HepG2 (cell line): ENCODE measurements around the gene TMCC2. TPM values are rescaled to one million over a fixed set of nuclear protein-coding genes. Genes with fewer than 3 reads are reported as not detected.

ENCODE experiments used
- ARHGAP35 ChIP-seq: sonication (generic); formaldehyde crosslinking; IDR thresholded peaks from 2 replicates; pipeline ENCODE4 v1.9.0; 2022; ENCODE audit warnings: mild to moderate bottlenecking, inconsistent platforms, moderate library complexity, missing genetic modification reagents, borderline replicate concordance
- ELF3 ChIP-seq: IDR thresholded peaks from 2 replicates; pipeline ENCODE4 v1.6.1; 2016; ENCODE audit warnings: missing genetic modification reagents, missing compliant biosample characterization
- FOXA3 ChIP-seq: IDR thresholded peaks from 2 replicates; pipeline ENCODE4 v1.6.1; 2016; ENCODE audit warnings: missing genetic modification reagents, missing compliant biosample characterization
- ISL2 ChIP-seq: sonication (generic); formaldehyde crosslinking; IDR thresholded peaks from 2 replicates; pipeline ENCODE4 v1.5.0; 2020; ENCODE audit warnings: missing genetic modification reagents
- NAIF1 ChIP-seq: sonication (generic); formaldehyde crosslinking; IDR thresholded peaks from 2 replicates; pipeline ENCODE4 v1.5.0; 2020; ENCODE audit warnings: mild to moderate bottlenecking, missing genetic modification reagents, borderline replicate concordance
- NR2F6 ChIP-seq, 2 experiments: IDR thresholded peaks; 2 replicates each; pipeline ENCODE4 v1.6.1; 2016; ENCODE audit warnings: antibody characterized with exemption in 1 of 2, mild to moderate bottlenecking in 1 of 2
- SALL1 ChIP-seq: sonication (generic); formaldehyde crosslinking; IDR thresholded peaks from 2 replicates; pipeline ENCODE4 v1.8.0; 2022; ENCODE audit warnings: mild to moderate bottlenecking, missing genetic modification reagents
- TBX3 ChIP-seq: fragments of 450-650 bp; IDR thresholded peaks from 2 replicates; pipeline ENCODE4 v1.6.1; 2017; ENCODE audit warnings: antibody characterized with exemption, mild to moderate bottlenecking, inconsistent platforms, borderline replicate concordance
- ZNF367 ChIP-seq: sonication (generic); formaldehyde crosslinking; IDR thresholded peaks from 2 replicates; pipeline ENCODE4 v1.4.0; 2020; ENCODE audit warnings: missing genetic modification reagents, borderline replicate concordance
- ZNF44 ChIP-seq: sonication (generic); formaldehyde crosslinking; IDR thresholded peaks from 2 replicates; pipeline ENCODE4 v1.5.1; 2020; ENCODE audit warnings: mild to moderate bottlenecking, missing genetic modification reagents
- ZNF557 ChIP-seq: sonication (generic); formaldehyde crosslinking; IDR thresholded peaks from 2 replicates; pipeline ENCODE4 v1.4.0; 2020; ENCODE audit warnings: missing genetic modification reagents
- ZNF773 ChIP-seq: sonication (generic); formaldehyde crosslinking; IDR thresholded peaks from 2 replicates; pipeline ENCODE4 v1.4.0; 2020; ENCODE audit warnings: missing genetic modification reagents, borderline replicate concordance
- polyA plus RNA-seq, 8 experiments: library from polyadenylated mRNA; depleted of rRNA in 3 of 8; stranded (reverse) in 7 of 8; unstranded in 1 of 8; fragments of >200 nt; fragmentation: Illumina TruSeq in 4 of 8; extraction: Trizol in 4 of 8; gene quantifications; 2 replicates each; pipeline versions ENCODE4 v1.2.1 to v1.2.3, GENCODE V29; 2011 to 2016; ENCODE audit warnings: low read depth in 4 of 8, missing spikeins in 1 of 8, mixed read lengths in 1 of 8; ENCODE audit not compliant: insufficient read depth in 1 of 8
- total RNA-seq, 5 experiments: library from RNA; depleted of rRNA; stranded (reverse); fragments of >200 nt; fragmentation: Illumina TruSeq; extraction: Trizol; gene quantifications; 2 replicates each; pipeline ENCODE4 v1.2.3, GENCODE V29; 2016; ENCODE audit warnings: low read depth in 1 of 5
- TF ChIP-seq, protein P1 (sequence below): sonication (generic); formaldehyde crosslinking; IDR thresholded peaks from 2 replicates; pipeline ENCODE4 v1.4.0; 2020; ENCODE audit warnings: mild to moderate bottlenecking, missing genetic modification reagents
- TF ChIP-seq, protein P2 (sequence below): sonication (generic); formaldehyde crosslinking; IDR thresholded peaks from 2 replicates; pipeline ENCODE4 v1.5.0; 2020; ENCODE audit warnings: mild to moderate bottlenecking, missing genetic modification reagents
- TF ChIP-seq, protein P3 (sequence below): sonication (generic); formaldehyde crosslinking; IDR thresholded peaks from 2 replicates; pipeline ENCODE4 v1.4.0; 2020; ENCODE audit warnings: mild to moderate bottlenecking, low read depth, missing genetic modification reagents
- TF ChIP-seq, protein P4 (sequence below): IDR thresholded peaks from 2 replicates; pipeline ENCODE4 v1.6.1; 2012; ENCODE audit warnings: low read depth, low read length, improper control_type of control experiment
- TF ChIP-seq, protein P5 (sequence below): sonication (generic); formaldehyde crosslinking; conservative IDR thresholded peaks from 2 replicates; pipeline ENCODE4 v1.4.0; 2020; ENCODE audit warnings: mild to moderate bottlenecking, missing genetic modification reagents, moderate library complexity

Gene TMCC2
- total and polyA plus RNA-seq, 2 of the 13 experiments (the other 11 are each of a cell fraction or from before 2014, with no cell fraction given): 0.12 to 0.24 TPM

DNA sequence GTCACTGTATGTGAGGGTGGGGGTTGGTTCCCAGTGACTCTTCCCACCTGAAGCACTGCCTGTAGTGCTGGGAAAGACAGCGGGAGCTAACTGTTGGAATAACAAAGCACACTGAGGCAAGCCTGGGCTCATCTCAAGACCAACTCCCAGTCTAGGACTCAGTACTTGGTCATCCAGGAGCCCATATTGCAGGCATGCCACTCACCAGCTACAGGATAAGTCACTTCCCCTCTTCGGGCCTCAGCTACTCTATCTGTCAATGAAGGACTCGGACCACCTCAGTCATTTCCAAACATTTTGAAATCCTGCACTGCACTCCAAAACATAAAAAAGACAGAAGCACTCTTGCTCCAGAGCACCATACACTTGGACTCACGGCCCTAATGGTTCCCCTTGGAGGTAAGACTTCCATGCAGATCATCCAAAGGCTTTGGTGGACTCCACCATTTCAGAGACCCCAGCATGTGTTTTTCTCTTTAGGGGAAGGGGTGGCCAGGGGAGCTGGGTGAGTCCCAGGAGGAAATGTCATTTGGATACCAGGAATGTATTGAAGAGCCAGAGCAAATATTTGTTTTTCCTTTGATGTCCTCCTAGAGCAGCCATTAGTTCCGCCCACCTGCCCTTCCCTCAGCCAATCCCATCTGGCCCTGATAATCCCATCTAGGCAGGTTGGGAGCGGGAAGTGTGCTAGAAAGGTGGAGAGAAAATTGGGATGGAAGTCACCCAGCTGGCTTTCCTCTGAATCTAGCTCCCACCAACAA, 90.7 kb downstream of the TMCC2 start (continued):
- TF ChIP-seq, protein P1, sequence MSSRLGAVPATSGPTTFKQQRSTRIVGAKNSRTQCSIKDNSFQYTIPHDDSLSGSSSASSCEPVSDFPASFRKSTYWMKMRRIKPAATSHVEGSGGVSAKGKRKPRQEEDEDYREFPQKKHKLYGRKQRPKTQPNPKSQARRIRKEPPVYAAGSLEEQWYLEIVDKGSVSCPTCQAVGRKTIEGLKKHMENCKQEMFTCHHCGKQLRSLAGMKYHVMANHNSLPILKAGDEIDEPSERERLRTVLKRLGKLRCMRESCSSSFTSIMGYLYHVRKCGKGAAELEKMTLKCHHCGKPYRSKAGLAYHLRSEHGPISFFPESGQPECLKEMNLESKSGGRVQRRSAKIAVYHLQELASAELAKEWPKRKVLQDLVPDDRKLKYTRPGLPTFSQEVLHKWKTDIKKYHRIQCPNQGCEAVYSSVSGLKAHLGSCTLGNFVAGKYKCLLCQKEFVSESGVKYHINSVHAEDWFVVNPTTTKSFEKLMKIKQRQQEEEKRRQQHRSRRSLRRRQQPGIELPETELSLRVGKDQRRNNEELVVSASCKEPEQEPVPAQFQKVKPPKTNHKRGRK (CRISPR knock-in tag): no peak
- no peak for TF ChIP-seq NAIF1 (CRISPR knock-in tag)
- TF ChIP-seq ISL2 (CRISPR knock-in tag): peak; percentile 41; the same call in 1 of the 2 replicates
- TF ChIP-seq SALL1 (CRISPR knock-in tag): peak; percentile 27; the same call in 1 of the 2 replicates
- TF ChIP-seq, protein P2, sequence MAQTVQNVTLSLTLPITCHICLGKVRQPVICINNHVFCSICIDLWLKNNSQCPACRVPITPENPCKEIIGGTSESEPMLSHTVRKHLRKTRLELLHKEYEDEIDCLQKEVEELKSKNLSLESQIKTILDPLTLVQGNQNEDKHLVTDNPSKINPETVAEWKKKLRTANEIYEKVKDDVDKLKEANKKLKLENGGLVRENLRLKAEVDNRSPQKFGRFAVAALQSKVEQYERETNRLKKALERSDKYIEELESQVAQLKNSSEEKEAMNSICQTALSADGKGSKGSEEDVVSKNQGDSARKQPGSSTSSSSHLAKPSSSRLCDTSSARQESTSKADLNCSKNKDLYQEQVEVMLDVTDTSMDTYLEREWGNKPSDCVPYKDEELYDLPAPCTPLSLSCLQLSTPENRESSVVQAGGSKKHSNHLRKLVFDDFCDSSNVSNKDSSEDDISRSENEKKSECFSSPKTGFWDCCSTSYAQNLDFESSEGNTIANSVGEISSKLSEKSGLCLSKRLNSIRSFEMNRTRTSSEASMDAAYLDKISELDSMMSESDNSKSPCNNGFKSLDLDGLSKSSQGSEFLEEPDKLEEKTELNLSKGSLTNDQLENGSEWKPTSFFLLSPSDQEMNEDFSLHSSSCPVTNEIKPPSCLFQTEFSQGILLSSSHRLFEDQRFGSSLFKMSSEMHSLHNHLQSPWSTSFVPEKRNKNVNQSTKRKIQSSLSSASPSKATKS: no peak
- TF ChIP-seq ZNF773 (CRISPR knock-in tag): no peak
- TF ChIP-seq ZNF557: no peak
- TF ChIP-seq ZNF44: 0 out of 2 replicates have a peak, but pooled peaks have one; percentile 48
- TF ChIP-seq, protein P3, sequence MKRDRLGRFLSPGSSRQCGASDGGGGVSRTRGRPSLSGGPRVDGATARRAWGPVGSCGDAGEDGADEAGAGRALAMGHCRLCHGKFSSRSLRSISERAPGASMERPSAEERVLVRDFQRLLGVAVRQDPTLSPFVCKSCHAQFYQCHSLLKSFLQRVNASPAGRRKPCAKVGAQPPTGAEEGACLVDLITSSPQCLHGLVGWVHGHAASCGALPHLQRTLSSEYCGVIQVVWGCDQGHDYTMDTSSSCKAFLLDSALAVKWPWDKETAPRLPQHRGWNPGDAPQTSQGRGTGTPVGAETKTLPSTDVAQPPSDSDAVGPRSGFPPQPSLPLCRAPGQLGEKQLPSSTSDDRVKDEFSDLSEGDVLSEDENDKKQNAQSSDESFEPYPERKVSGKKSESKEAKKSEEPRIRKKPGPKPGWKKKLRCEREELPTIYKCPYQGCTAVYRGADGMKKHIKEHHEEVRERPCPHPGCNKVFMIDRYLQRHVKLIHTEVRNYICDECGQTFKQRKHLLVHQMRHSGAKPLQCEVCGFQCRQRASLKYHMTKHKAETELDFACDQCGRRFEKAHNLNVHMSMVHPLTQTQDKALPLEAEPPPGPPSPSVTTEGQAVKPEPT (CRISPR knock-in tag): no peak
- no peak for TF ChIP-seq ZNF367 (CRISPR knock-in tag)
- no peak; the same call in 1 of the 2 replicates for TF ChIP-seq NR2F6 (IDR thresholded peaks at IDR 0.05)
- 0 out of 2 replicates have a peak, but pooled peaks have one; percentile 23 for TF ChIP-seq NR2F6 (CRISPR knock-in tag; IDR thresholded peaks at IDR 0.05)
- no peak for TF ChIP-seq TBX3
- TF ChIP-seq ARHGAP35 (CRISPR knock-in tag): no peak
- TF ChIP-seq FOXA3 (CRISPR knock-in tag): peak; percentile 67
- TF ChIP-seq, protein P4, sequence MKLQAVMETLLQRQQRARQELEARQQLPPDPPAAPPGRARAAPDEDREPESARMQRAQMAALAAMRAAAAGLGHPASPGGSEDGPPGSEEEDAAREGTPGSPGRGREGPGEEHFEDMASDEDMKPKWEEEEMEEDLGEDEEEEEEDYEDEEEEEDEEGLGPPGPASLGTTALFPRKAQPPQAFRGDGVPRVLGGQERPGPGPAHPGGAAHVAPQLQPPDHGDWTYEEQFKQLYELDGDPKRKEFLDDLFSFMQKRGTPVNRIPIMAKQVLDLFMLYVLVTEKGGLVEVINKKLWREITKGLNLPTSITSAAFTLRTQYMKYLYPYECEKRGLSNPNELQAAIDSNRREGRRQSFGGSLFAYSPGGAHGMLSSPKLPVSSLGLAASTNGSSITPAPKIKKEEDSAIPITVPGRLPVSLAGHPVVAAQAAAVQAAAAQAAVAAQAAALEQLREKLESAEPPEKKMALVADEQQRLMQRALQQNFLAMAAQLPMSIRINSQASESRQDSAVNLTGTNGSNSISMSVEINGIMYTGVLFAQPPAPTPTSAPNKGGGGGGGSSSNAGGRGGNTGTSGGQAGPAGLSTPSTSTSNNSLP: peak; percentile 39; the same call in 1 of the 2 replicates
- TF ChIP-seq ELF3: peak; percentile 73
- TF ChIP-seq, protein P5, sequence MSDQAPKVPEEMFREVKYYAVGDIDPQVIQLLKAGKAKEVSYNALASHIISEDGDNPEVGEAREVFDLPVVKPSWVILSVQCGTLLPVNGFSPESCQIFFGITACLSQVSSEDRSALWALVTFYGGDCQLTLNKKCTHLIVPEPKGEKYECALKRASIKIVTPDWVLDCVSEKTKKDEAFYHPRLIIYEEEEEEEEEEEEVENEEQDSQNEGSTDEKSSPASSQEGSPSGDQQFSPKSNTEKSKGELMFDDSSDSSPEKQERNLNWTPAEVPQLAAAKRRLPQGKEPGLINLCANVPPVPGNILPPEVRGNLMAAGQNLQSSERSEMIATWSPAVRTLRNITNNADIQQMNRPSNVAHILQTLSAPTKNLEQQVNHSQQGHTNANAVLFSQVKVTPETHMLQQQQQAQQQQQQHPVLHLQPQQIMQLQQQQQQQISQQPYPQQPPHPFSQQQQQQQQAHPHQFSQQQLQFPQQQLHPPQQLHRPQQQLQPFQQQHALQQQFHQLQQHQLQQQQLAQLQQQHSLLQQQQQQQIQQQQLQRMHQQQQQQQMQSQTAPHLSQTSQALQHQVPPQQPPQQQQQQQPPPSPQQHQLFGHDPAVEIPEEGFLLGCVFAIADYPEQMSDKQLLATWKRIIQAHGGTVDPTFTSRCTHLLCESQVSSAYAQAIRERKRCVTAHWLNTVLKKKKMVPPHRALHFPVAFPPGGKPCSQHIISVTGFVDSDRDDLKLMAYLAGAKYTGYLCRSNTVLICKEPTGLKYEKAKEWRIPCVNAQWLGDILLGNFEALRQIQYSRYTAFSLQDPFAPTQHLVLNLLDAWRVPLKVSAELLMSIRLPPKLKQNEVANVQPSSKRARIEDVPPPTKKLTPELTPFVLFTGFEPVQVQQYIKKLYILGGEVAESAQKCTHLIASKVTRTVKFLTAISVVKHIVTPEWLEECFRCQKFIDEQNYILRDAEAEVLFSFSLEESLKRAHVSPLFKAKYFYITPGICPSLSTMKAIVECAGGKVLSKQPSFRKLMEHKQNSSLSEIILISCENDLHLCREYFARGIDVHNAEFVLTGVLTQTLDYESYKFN (CRISPR knock-in tag): peak; percentile 72
